Measurements from ENCODE around the gene GAS2.

GAS2 gene

DNA sequence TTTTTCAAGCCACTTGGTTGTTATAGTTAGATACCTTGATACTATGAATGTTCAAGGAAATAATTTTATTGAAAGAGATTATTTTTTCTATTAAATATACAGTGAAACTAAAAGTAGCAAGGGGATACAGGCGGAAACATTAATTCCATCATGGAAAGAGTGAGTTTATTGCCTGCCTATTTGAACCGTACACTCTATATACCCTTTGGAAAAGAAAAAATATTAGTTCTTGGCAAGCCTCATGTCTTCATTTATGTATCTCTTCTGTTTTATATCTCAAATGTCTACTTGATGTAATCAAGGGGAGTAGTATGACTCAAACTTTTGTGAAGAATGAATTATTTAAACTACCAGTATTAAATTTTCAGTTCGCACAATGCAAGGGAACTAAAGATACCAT lies 54.0 kb downstream of the GAS2 start:
- DNase-seq (ENCODE audit: low read depth) = no peak
- H3K4me3 ChIP-seq (ENCODE audit: control insufficient read depth, low read depth, low read length) = no peak overlapping the region
- no peak for TF ChIP-seq CTCF (conservative IDR thresholded peaks at IDR 0.05; ENCODE audit: control insufficient read depth, insufficient read depth, low read depth, low read length)

DNA sequence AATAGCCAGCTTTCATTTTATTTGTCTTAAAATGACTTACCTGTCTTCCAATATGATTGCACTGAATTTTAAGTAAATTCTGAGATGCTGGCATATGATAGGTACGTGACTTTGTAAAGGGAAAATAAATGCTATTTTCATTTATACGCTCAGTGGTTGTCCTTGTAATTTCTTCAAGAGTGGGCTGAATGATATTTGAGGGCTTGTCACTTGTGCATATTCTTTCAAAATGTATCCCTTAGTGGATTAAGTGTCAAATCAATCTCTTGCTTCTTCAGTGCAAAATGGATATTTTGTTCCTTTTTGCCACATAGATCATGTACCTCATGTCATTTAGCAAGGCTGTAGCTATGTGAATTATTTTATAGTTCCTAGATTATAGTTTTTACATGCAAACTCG lies 56.9 kb downstream of the GAS2 start:
- no peak overlapping the region for H3K4me3 ChIP-seq (ENCODE audit: control insufficient read depth, low read depth, low read length)
- no peak for TF ChIP-seq CTCF (conservative IDR thresholded peaks at IDR 0.05; ENCODE audit: control insufficient read depth, insufficient read depth, low read depth, low read length)
- no peak for DNase-seq (ENCODE audit: low read depth)

DNA sequence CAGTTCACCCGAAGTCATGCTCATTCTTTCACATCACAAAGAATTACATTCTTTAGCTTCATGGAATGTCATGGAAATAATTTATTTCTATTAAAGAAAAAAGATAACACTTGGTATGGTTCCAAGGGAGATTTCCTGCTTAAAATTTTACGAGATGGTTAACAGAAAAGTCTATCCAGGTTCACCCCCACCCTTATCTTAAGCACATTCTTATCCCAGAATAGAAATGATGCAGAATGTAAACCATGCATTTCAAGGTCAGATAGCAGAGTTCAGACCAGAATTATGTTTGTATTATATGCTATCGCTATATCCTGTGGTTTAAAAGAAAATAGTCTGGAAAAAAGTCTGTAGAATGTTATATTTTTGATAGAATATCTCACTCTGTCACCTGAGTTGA lies 58.7 kb downstream of the GAS2 start:
- TF ChIP-seq CTCF (conservative IDR thresholded peaks at IDR 0.05; ENCODE audit: control insufficient read depth, insufficient read depth, low read depth, low read length) = no peak
- no peak for DNase-seq (ENCODE audit: low read depth)
- no peak overlapping the region for H3K4me3 ChIP-seq (ENCODE audit: control insufficient read depth, low read depth, low read length)

GRCh38 chr11:22728600-22729389 lies 62.4 kb downstream of the GAS2 start:
- no peak for DNase-seq (ENCODE audit: low read depth)
- TF ChIP-seq CTCF (conservative IDR thresholded peaks at IDR 0.05; ENCODE audit: control insufficient read depth, insufficient read depth, low read depth, low read length) = no peak
- no peak overlapping the region for H3K4me3 ChIP-seq (ENCODE audit: control insufficient read depth, low read depth, low read length)

- H3K4me3 ChIP-seq (ENCODE audit: control insufficient read depth, low read depth, low read length) = no peak overlapping the region
- no peak for TF ChIP-seq CTCF (conservative IDR thresholded peaks at IDR 0.05; ENCODE audit: control insufficient read depth, insufficient read depth, low read depth, low read length)
- peak; percentile 1 for DNase-seq (ENCODE audit: low read depth)
Measured at GRCh38 chr11:22730319-22730718, 63.9 kb downstream of the GAS2 start.

DNA sequence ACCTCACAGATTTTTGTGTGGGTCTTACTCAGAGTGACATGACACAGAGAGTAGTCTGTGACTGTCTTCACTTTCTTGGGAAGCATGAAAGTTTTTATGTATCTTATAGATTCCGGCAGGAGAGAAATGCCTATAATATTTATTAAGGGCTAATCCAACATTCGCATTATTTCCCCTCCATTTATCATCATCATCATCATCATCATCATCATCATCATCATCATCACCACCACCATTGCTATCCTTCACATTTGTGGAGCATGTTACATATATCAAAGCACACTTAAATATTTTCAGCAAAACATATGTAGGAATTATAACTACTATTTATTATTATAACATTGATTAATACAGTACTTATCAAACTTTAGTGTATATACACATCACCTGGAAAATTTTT lies 66.2 kb downstream of the GAS2 start:
- TF ChIP-seq CTCF (conservative IDR thresholded peaks at IDR 0.05; ENCODE audit: control insufficient read depth, insufficient read depth, low read depth, low read length) = no peak
- H3K4me3 ChIP-seq (ENCODE audit: control insufficient read depth, low read depth, low read length) = no peak overlapping the region
- DNase-seq (ENCODE audit: low read depth) = no peak

Data from fibroblast of mammary gland (primary cell).